CD4-positive, alpha-beta T cell (primary cell): Measurements from ENCODE around the gene SLC16A9. TPM values are rescaled to one million over a fixed set of nuclear protein-coding genes. Genes with fewer than 3 reads are reported as not detected.
"Not testable (repeated sequence)": the region's sequence is repeated elsewhere in the genome, so short reads cannot be mapped to it uniquely, and the experiment has no call there.

Experiments
- ATAC-seq: fragments of 200-7000 bp; cut with Tn5 transposase; one replicate; pipeline ENCODE4 v1.10.0; 2022; ENCODE audit warnings: mild to moderate bottlenecking; ENCODE audit not compliant: poor library complexity
- CTCF ChIA-PET: fragments of 350-600 bp; sonication (Branson Sonifier 250); formaldehyde crosslinking; loops from one replicate; lab custom pipeline; 2021; ENCODE audit warnings: antibody characterized with exemption, inconsistent platforms; lab: Charles Lee
- POLR2A ChIA-PET: fragments of 350-600 bp; sonication (Branson Sonifier 250); formaldehyde crosslinking; loops from one replicate; lab custom pipeline; 2021; ENCODE audit warnings: antibody characterized with exemption, inconsistent platforms; lab: Charles Lee
- DNase-seq, 14 experiments: peaks; one replicate each; pipeline ENCODE4 v3.0.0-alpha.2; 2013 to 2020; ENCODE audit warnings: mixed read lengths in 2 of 14
- H3K27ac ChIP-seq, 2 donors: one replicate each; pipeline versions ENCODE4 v1.5.1 to v1.7.0; 2013; ENCODE audit warnings: low read length in 2 of 2, low read depth in 1 of 2, mild to moderate bottlenecking in 1 of 2
- H3K27me3 ChIP-seq, 2 experiments: 1 replicate in 1 of 2; 2 replicates in 1 of 2; pipeline versions ENCODE4 v1.6.1 to v1.7.0; 2013; ENCODE audit warnings: low read length in 2 of 2, control low read depth in 1 of 2, mild to moderate bottlenecking in 1 of 2, moderate library complexity in 1 of 2; ENCODE audit not compliant: insufficient read depth in 2 of 2, control insufficient read depth in 1 of 2
- H3K36me3 ChIP-seq: one replicate; pipeline ENCODE4 v1.6.1; 2013; ENCODE audit warnings: low read length, control low read depth; ENCODE audit not compliant: insufficient read depth
- H3K4me1 ChIP-seq: one replicate; pipeline ENCODE4 v1.6.1; 2013; ENCODE audit warnings: low read length, control low read depth; ENCODE audit not compliant: insufficient read depth
- H3K4me3 ChIP-seq: one replicate; pipeline ENCODE4 v1.5.1; 2013; ENCODE audit warnings: mild to moderate bottlenecking, low read length, moderate library complexity
- H3K9me3 ChIP-seq, 2 experiments: 1 replicate in 1 of 2; 2 replicates in 1 of 2; pipeline versions ENCODE4 v1.6.1 to v1.7.0; 2013; ENCODE audit warnings: low read length in 2 of 2, mild to moderate bottlenecking in 2 of 2, control low read depth in 1 of 2, moderate library complexity in 1 of 2; ENCODE audit not compliant: control insufficient read depth in 1 of 2, insufficient read depth in 1 of 2
- H3K27ac Mint-ChIP-seq: one replicate; pipeline ENCODE4 v1.8.0; 2020; ENCODE audit warnings: mixed read lengths
- H3K27me3 Mint-ChIP-seq: one replicate; pipeline ENCODE4 v1.8.0; 2021; ENCODE audit warnings: mixed read lengths
- H3K36me3 Mint-ChIP-seq: one replicate; pipeline ENCODE4 v1.8.0; 2021; ENCODE audit warnings: low read depth, mixed read lengths
- H3K4me1 Mint-ChIP-seq: one replicate; pipeline ENCODE4 v1.8.0; 2021; ENCODE audit warnings: low read depth, mixed read lengths
- H3K4me3 Mint-ChIP-seq: one replicate; pipeline ENCODE4 v1.8.0; 2020; ENCODE audit warnings: mild to moderate bottlenecking, mixed read lengths
- H3K9me3 Mint-ChIP-seq: one replicate; pipeline ENCODE4 v1.8.0; 2020; ENCODE audit warnings: mixed read lengths
- intact Hi-C, 2 experiments: fragments of 100-400 bp; cut with DNase I in 1 of 2; cut with micrococcal nuclease in 1 of 2; formaldehyde crosslinking; loops; one replicate each; pipeline versions ENCODE4 v1.15.1 to v1.9.0; 2023 to 2025; cut with DNase I, micrococcal nuclease
- total RNA-seq, 174 experiments: library from RNA in 2 of 174; stranded (reverse) in 2 of 174; gene quantifications; one replicate each; pipeline ENCODE4 v1.2.3 and lab custom pipeline; 2021 to 2026
- TF ChIP-seq, protein P1 (sequence below): fragments of 200-600 bp; IDR thresholded peaks from one replicate; pipeline ENCODE4 v1.8.0; 2022; ENCODE audit warnings: antibody characterized with exemption, mild to moderate bottlenecking

SLC16A9 gene
- total RNA-seq, 2 experiments from 2014 or later: not detected

DNA sequence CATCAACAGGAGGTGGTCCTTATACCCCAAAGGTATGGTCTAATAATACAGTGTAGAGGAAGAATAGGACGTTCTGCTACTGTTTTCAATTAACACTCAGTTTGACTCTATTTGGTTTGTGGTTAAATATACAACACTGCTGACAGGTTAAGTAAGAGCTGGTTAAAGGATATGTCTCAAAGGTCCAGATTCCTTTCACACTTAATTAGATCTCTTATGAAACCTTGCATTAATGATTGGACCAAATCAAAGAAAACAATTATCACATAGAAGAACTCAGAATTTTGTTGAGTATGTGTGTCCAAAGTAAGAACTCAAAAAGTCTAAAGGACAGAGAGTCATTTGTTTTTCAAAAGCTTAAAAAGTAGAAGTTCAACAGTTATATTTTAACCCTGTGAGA is 25.6 kb upstream of the SLC16A9 start:
- Mint-ChIP-seq H3K27ac (no peak overlapping the region), H3K9me3 (no peaks in the 10 kb centered on the region), H3K4me1 (no peaks in the 10 kb centered on the region), H3K36me3 (no peaks in the 10 kb centered on the region), H3K27me3 (peaks cover 13% of the 10 kb centered on the region), H3K4me3 (no peak overlapping the region)
- H3K9me3 ChIP-seq: no peaks in the 10 kb centered on the region
- ChIA-PET POLR2A (no interaction called here), CTCF (no interaction called here)
- ATAC-seq: no peak
- H3K36me3 ChIP-seq: no peaks in the 10 kb centered on the region
- H3K27me3 ChIP-seq: no peaks in the 10 kb centered on the region
- intact Hi-C loops: no loop called here
- no peak for DNase-seq
- H3K27ac ChIP-seq: no peak overlapping the region
- TF ChIP-seq, protein P1, sequence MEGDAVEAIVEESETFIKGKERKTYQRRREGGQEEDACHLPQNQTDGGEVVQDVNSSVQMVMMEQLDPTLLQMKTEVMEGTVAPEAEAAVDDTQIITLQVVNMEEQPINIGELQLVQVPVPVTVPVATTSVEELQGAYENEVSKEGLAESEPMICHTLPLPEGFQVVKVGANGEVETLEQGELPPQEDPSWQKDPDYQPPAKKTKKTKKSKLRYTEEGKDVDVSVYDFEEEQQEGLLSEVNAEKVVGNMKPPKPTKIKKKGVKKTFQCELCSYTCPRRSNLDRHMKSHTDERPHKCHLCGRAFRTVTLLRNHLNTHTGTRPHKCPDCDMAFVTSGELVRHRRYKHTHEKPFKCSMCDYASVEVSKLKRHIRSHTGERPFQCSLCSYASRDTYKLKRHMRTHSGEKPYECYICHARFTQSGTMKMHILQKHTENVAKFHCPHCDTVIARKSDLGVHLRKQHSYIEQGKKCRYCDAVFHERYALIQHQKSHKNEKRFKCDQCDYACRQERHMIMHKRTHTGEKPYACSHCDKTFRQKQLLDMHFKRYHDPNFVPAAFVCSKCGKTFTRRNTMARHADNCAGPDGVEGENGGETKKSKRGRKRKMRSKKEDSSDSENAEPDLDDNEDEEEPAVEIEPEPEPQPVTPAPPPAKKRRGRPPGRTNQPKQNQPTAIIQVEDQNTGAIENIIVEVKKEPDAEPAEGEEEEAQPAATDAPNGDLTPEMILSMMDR: no peak
- no peaks in the 10 kb centered on the region for H3K4me1 ChIP-seq
- H3K4me3 ChIP-seq: no peak overlapping the region

DNA sequence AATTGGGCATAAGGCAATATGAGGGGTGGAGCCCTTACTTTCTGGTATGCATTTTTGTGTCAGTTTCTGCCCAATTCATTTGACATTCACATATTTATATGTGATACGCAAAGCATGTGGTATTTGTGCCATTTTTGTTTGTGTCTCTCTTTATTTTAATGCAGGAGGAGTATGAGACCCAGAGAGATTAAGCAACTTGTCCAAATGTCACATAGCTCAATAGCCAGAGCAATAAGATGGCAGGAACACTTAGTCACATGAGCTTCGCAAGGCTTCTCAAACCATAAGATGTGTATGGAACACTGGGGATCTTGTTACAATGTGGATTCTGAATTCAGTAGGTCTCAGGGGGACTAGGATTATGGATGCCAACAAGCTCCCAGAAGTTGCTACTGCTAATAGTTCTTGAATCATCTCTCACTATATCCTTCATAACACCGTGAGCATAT is 24.4 kb upstream of the SLC16A9 start:
- DNase-seq (no peak), ATAC-seq (no peak)
- Mint-ChIP-seq H3K9me3 (no peaks in the 10 kb centered on the region), H3K36me3 (no peaks in the 10 kb centered on the region), H3K27ac (no peak overlapping the region), H3K4me1 (no peaks in the 10 kb centered on the region), H3K4me3 (no peak overlapping the region), H3K27me3 (peaks cover 13% of the 10 kb centered on the region)
- no peaks in the 10 kb centered on the region for H3K36me3 ChIP-seq
- H3K27ac ChIP-seq: no peak overlapping the region
- no peaks in the 10 kb centered on the region for H3K4me1 ChIP-seq
- H3K27me3 ChIP-seq: no peaks in the 10 kb centered on the region
- POLR2A ChIA-PET: no interaction called here
- H3K4me3 ChIP-seq: no peak overlapping the region
- intact Hi-C loops: no loop called here
- CTCF ChIA-PET: no interaction called here
- TF ChIP-seq, protein P1: no peak
- H3K9me3 ChIP-seq: no peaks in the 10 kb centered on the region

DNA sequence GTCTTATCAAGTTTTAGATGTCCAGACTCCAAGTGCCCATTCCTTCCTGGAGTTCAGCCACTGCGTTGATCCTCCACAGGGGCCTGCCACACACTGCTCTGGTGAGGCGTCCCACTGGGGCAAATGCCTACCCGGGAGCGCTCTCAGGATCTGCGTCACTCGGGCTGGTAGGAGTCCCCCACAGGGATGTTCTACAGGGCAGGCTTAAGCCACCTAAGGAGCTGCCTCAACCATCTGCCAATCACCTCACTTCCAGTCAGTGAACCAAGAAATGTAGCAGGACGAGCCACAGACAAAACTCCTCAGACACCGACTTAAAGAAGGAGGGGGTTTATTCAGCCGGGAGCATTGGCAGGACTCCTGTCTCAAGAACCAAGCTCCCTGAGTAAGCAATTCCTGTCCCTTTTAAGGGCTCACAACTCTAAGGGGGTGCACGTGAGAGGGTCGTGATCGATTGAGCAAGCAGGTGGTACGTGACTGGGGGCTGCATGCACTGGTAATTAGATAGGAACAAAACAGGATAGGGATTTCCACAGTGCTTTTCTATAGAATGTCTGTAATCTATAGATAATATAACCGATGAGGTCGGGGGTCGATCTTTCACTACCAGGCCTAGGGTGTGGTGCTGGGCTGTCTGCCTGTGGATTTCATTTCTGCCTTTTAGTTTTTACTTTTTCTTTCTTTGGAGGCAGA is 23.8 kb upstream of the SLC16A9 start:
- ATAC-seq, intact Hi-C loops, H3K9me3 ChIP-seq, H3K27me3 ChIP-seq, H3K27ac ChIP-seq, DNase-seq, H3K27ac Mint-ChIP-seq, H3K4me3 ChIP-seq, H3K4me1 ChIP-seq, CTCF ChIA-PET, H3K36me3 Mint-ChIP-seq, H3K4me3 Mint-ChIP-seq, H3K4me1 Mint-ChIP-seq, H3K36me3 ChIP-seq, POLR2A ChIA-PET, H3K9me3 Mint-ChIP-seq: not testable (repeated sequence)
- peaks cover 10% of the 10 kb centered on the region for H3K27me3 Mint-ChIP-seq

DNA sequence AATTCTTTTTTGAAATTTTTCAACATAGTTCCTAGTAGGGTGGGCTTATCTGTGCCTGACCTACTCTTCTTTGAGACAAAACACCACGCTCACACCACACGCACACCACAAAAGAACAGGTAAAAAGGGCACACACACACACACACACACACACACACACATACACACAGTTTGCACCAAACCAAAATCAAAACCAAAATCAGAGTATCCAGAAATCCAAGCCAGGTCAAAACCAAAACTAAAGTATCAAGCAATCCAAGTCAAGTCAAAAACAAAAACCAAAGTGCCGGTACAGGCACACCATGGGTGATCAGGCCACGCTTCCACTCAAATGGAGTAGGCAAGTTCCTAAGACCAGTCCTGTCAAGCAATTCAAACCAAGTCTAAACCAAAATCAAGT is 23.2 kb upstream of the SLC16A9 start:
- intact Hi-C loops, H3K36me3 Mint-ChIP-seq, ATAC-seq, H3K27me3 ChIP-seq, POLR2A ChIA-PET, DNase-seq, H3K27me3 Mint-ChIP-seq, H3K4me1 ChIP-seq, H3K4me3 Mint-ChIP-seq, H3K36me3 ChIP-seq, H3K9me3 ChIP-seq, H3K9me3 Mint-ChIP-seq, H3K27ac Mint-ChIP-seq, CTCF ChIA-PET, H3K27ac ChIP-seq, H3K4me3 ChIP-seq, H3K4me1 Mint-ChIP-seq: not testable (repeated sequence)

DNA sequence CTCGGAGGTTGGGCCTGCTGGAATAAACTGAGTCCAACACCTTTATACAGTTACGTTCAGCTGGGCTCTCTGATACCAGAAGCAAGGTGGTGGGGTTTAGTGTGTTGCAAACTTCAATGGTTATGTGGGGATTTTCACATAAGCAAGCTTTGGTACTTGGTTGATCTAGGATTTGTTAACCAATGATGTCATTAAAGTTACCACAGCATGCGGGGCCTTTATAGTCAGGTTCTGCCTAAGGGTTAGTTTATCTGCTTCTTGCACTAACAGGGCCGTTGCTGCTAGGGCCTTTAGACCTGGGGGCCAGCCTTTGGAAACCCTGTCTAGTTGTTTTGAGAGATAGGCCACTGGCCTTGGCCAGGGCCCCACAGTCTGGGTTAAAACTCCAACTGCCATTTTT is 19.5 kb upstream of the SLC16A9 start:
- intact Hi-C loops, POLR2A ChIA-PET, H3K36me3 ChIP-seq, H3K27me3 Mint-ChIP-seq, H3K4me1 ChIP-seq, H3K4me3 Mint-ChIP-seq, H3K27ac Mint-ChIP-seq, H3K9me3 ChIP-seq, H3K4me1 Mint-ChIP-seq, H3K27me3 ChIP-seq, CTCF ChIA-PET, DNase-seq, ATAC-seq, H3K4me3 ChIP-seq, H3K27ac ChIP-seq, H3K36me3 Mint-ChIP-seq, H3K9me3 Mint-ChIP-seq: not testable (repeated sequence)
